Keratinocyte (primary cell): ENCODE data around the gene ZFYVE19. TPM values are rescaled to one million over a fixed set of nuclear protein-coding genes. Genes with fewer than 3 reads are reported as not detected.
A peak's percentile ranks its signal among the peaks of the same experiment; 100 is the strongest.

ENCODE experiments used
- DNase-seq: peaks from one replicate; pipeline ENCODE4 v3.0.0-alpha.2; 2011; ENCODE audit warnings: low read depth, missing footprints, low spot score
- FAIRE-seq: peaks from 2 replicates; lab custom pipeline; 2011; peaks lifted over from hg19 to GRCh38; lab: Jason Lieb, UNC
- H2AFZ ChIP-seq: 2 replicates; pipeline ENCODE4 v1.6.0; 2012; ENCODE audit warnings: low read length, control low read depth, inconsistent platforms; ENCODE audit not compliant: control insufficient read depth
- H3K27ac ChIP-seq: 2 replicates; pipeline ENCODE4 v1.5.1; 2011; ENCODE audit warnings: low read length; ENCODE audit not compliant: control insufficient read depth, insufficient read depth
- H3K27me3 ChIP-seq: 3 replicates; pipeline ENCODE4 v1.6.0; 2011; ENCODE audit warnings: low read length; ENCODE audit not compliant: control insufficient read depth, insufficient read depth; ENCODE audit errors: extremely low read depth
- H3K36me3 ChIP-seq, 2 experiments: 2 replicates in 1 of 2; 3 replicates in 1 of 2; pipeline ENCODE4 v1.5.1; 2011; ENCODE audit warnings: low read length in 2 of 2, mild to moderate bottlenecking in 1 of 2; ENCODE audit not compliant: control insufficient read depth in 2 of 2, insufficient read depth in 2 of 2; ENCODE audit errors: extremely low read depth in 1 of 2
- H3K4me1 ChIP-seq: 3 replicates; pipeline ENCODE4 v1.5.1; 2011; ENCODE audit warnings: low read length; ENCODE audit not compliant: control insufficient read depth, insufficient read depth; ENCODE audit errors: extremely low read depth
- H3K4me2 ChIP-seq: 3 replicates; pipeline ENCODE4 v1.6.0; 2011; ENCODE audit warnings: low read depth, low read length; ENCODE audit not compliant: control insufficient read depth, insufficient read depth; ENCODE audit errors: extremely low read depth
- H3K4me3 ChIP-seq, 3 experiments: fragments of 200-600 bp in 1 of 3; sonication (generic) in 1 of 3; 2 replicates in 2 of 3; 3 replicates in 1 of 3; pipeline ENCODE4 v1.5.1; 2011 to 2016; ENCODE audit warnings: low read length in 3 of 3, mild to moderate bottlenecking in 3 of 3, control low read depth in 2 of 3, inconsistent platforms in 1 of 3, low read depth in 1 of 3, mixed read lengths in 1 of 3, mixed run types in 1 of 3, moderate library complexity in 1 of 3; ENCODE audit not compliant: control insufficient read depth in 2 of 3, insufficient read depth in 2 of 3; ENCODE audit errors: extremely low read depth in 1 of 3
- H3K79me2 ChIP-seq: 2 replicates; pipeline ENCODE4 v1.6.0; 2012; ENCODE audit warnings: low read length; ENCODE audit not compliant: control insufficient read depth, insufficient read depth
- H3K9ac ChIP-seq: 3 replicates; pipeline ENCODE4 v1.6.0; 2011; ENCODE audit warnings: low read length; ENCODE audit not compliant: control insufficient read depth, insufficient read depth; ENCODE audit errors: extremely low read depth
- H3K9me1 ChIP-seq: 3 replicates; pipeline ENCODE4 v1.6.0; 2011; ENCODE audit warnings: low read length; ENCODE audit not compliant: control insufficient read depth, insufficient read depth; ENCODE audit errors: extremely low read depth
- H3K9me3 ChIP-seq: 2 replicates; pipeline ENCODE4 v1.5.1; 2012; ENCODE audit warnings: low read depth, low read length; ENCODE audit not compliant: control insufficient read depth
- H4K20me1 ChIP-seq: 3 replicates; pipeline ENCODE4 v1.6.0; 2011; ENCODE audit warnings: low read length; ENCODE audit not compliant: control insufficient read depth, insufficient read depth; ENCODE audit errors: extremely low read depth
- EZH2 ChIP-seq: IDR thresholded peaks from one replicate; pipeline ENCODE4 v1.6.1; 2012; ENCODE audit warnings: inconsistent platforms, mild to moderate bottlenecking, low read length, moderate library complexity
- dilution Hi-C: fragments of 300-500 bp; cut with MboI; formaldehyde crosslinking; loops from one replicate; pipeline ENCODE4 v1.7.0; 2020; ENCODE audit warnings: low sequenced_read_pairs; ENCODE audit not compliant: extremely low pct_ligation_motif_present
- polyA plus RNA-seq, 5 experiments: library from polyadenylated mRNA; depleted of rRNA in 3 of 5; stranded (reverse) in 3 of 5; stranded (forward) in 1 of 5; unstranded in 1 of 5; fragments of >200 nt; gene quantifications; 1 replicate in 1 of 5; 2 replicates in 3 of 5; 3 replicates in 1 of 5; pipeline versions ENCODE4 v1.2.1 to v1.2.3, GENCODE V29; 2011 to 2012; ENCODE audit warnings: missing spikeins in 2 of 5, low read depth in 1 of 5, low replicate concordance in 1 of 5
- TF ChIP-seq, protein P1 (sequence below), 3 experiments: IDR thresholded peaks in 1 of 3; conservative IDR thresholded peaks in 1 of 3; optimal IDR thresholded peaks in 1 of 3; 2 replicates in 2 of 3; 3 replicates in 1 of 3; pipeline versions ENCODE3 to v1.5.1; 2011; ENCODE audit warnings: low read length in 3 of 3, mild to moderate bottlenecking in 3 of 3, moderate library complexity in 2 of 3, control low read depth in 1 of 3, inconsistent platforms in 1 of 3; ENCODE audit not compliant: insufficient read depth in 2 of 3; ENCODE audit errors: extremely low read depth in 1 of 3

Gene ZFYVE19
- polyA plus RNA-seq, 1 donor (not counting 4 experiments of a cell fraction or from before 2014, with no cell fraction given): 19.0 TPM

DNA sequence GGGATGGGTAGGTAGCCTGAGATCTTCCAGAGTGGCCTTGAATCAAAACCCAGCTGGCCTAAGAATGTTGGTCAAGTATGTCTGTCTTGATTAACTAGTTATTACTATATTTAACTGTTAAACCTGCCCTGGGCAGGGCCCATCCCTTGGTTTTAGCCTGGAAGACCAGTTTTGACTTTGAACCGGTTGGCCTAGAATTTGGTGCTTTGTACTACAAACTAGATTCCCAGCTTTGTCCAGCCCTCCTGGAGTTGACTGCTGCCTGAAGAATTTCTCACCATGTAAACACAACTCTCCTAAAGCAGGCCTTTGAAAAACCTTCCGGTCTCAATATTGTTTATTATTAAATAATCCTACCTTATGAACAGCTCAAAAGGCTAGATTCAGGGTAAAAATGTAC, 21.1 kb upstream of the ZFYVE19 start:
- peaks cover 16% of the 10 kb centered on the region for H3K79me2 ChIP-seq
- dilution Hi-C loops: loop anchor here (10.0 kb wide), 1 partner anchor 99 kb away; no protein-coding TSS in a partner anchor

DNA sequence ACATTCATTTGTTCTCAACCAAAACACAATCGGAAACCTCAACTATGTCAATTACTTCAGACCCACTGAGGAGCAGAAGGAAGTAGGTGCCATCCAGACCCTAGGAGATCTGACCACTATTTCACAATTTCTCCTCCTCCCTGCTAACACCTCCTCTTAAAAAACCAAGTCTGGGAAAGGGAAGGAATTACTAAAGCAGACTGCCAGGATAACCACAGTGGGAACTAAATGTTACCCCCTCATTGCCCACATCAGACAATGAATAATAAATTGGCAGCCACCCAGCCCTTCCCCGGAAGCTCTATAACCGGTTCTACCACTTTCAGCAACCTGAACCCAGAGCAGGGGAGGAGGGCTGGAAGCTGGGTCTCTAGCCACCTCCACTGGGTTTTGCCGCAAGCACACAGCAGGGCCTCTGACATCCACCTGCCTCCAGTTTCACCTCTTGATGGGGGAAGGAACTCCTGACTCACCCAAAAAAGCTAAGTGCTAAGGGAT, 19.5 kb upstream of the ZFYVE19 start:
- H3K36me3 ChIP-seq: peaks cover 2 to 3% of the 10 kb centered on the region in 2 experiments
- H3K9me3 ChIP-seq: no peaks in the 10 kb centered on the region
- H3K9ac ChIP-seq: peak overlapping the region; percentile 39
- H3K9me1 ChIP-seq: peaks cover 2% of the 10 kb centered on the region
- H4K20me1 ChIP-seq: peaks cover 1% of the 10 kb centered on the region
- peak overlapping the region; percentile 78 for H3K4me2 ChIP-seq
- no peak for TF ChIP-seq EZH2
- TF ChIP-seq, protein P1, sequence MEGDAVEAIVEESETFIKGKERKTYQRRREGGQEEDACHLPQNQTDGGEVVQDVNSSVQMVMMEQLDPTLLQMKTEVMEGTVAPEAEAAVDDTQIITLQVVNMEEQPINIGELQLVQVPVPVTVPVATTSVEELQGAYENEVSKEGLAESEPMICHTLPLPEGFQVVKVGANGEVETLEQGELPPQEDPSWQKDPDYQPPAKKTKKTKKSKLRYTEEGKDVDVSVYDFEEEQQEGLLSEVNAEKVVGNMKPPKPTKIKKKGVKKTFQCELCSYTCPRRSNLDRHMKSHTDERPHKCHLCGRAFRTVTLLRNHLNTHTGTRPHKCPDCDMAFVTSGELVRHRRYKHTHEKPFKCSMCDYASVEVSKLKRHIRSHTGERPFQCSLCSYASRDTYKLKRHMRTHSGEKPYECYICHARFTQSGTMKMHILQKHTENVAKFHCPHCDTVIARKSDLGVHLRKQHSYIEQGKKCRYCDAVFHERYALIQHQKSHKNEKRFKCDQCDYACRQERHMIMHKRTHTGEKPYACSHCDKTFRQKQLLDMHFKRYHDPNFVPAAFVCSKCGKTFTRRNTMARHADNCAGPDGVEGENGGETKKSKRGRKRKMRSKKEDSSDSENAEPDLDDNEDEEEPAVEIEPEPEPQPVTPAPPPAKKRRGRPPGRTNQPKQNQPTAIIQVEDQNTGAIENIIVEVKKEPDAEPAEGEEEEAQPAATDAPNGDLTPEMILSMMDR (optimal IDR thresholded peaks at IDR 0.05 in 1 of 3, IDR thresholded peaks at IDR 0.05 in 1 of 3, conservative IDR thresholded peaks at IDR 0.05 in 1 of 3; ENCODE audit: extremely low read depth in 1 of 3, insufficient read depth in 2 of 3, low read length in 3 of 3): no peak
- no peak overlapping the region for H2AFZ ChIP-seq
- DNase-seq (peak; percentile 83), FAIRE-seq (peak; percentile 89)
- peak overlapping the region; percentile 84 for H3K27ac ChIP-seq
- dilution Hi-C loops: loop anchor here (10.0 kb wide), 1 partner anchor 97 kb away; no protein-coding TSS in a partner anchor
- H3K4me1 ChIP-seq: peaks cover 47% of the 10 kb centered on the region
- peak overlapping the region in 1 of 3 experiments; percentile 32 for H3K4me3 ChIP-seq
- H3K79me2 ChIP-seq: peaks cover 19% of the 10 kb centered on the region
- H3K27me3 ChIP-seq: no peaks in the 10 kb centered on the region

More for the DNA sequence above, 21.1 kb upstream of the ZFYVE19 start:
- Histone ChIP-seq H3K4me1 (peaks cover 44% of the 10 kb centered on the region), H3K9me1 (peaks cover 2% of the 10 kb centered on the region), H3K27ac (peak overlapping the region; percentile 27), H3K36me3 (peaks cover 0 to 3% of the 10 kb centered on the region in 2 experiments), H3K9me3 (no peaks in the 10 kb centered on the region), H3K27me3 (no peaks in the 10 kb centered on the region), H3K4me2 (peak overlapping the region; percentile 23), H2AFZ (no peak overlapping the region), H4K20me1 (peaks cover 4% of the 10 kb centered on the region), H3K4me3 (no peak overlapping the region), H3K9ac (no peak overlapping the region)
- no peak for DNase-seq
- FAIRE-seq: no peak
- TF ChIP-seq EZH2: no peak
- TF ChIP-seq, protein P1 (optimal IDR thresholded peaks at IDR 0.05 in 1 of 3, IDR thresholded peaks at IDR 0.05 in 1 of 3, conservative IDR thresholded peaks at IDR 0.05 in 1 of 3; ENCODE audit: extremely low read depth in 1 of 3, insufficient read depth in 2 of 3, low read length in 3 of 3): no peak
